ENCODE results near the gene FBXO38. TPM values are rescaled to one million over a fixed set of nuclear protein-coding genes. Genes with fewer than 3 reads are reported as not detected.

The FBXO38 gene
- total RNA-seq, 2 experiments from 2014 or later = 52.2 to 52.3 TPM

Other genes with a start within 250 kb of the FBXO38 start
- not detected for gene SPINK14, start 215.4 kb upstream of the FBXO38 start, total RNA-seq
- not detected for gene SPINK6, start 180.9 kb upstream of the FBXO38 start, total RNA-seq
- not detected for gene MARCOL, start 145.4 kb upstream of the FBXO38 start, total RNA-seq
- not detected for gene SPINK13, start 115.2 kb upstream of the FBXO38 start, total RNA-seq
- gene SPINK7, start 71.5 kb upstream of the FBXO38 start, total RNA-seq = not detected
- not detected for gene SPINK9, start 48.4 kb upstream of the FBXO38 start, total RNA-seq

Measured in activated CD8-positive, alpha-beta memory T cell treated with anti-CD3 and anti-CD28 coated beads, Interleukin-2, amount 10 ng/mL, durations not matched to agents 7 days and 5 days (primary cell).